ENCODE results near the gene CNMD.

Gene CNMD

DNA sequence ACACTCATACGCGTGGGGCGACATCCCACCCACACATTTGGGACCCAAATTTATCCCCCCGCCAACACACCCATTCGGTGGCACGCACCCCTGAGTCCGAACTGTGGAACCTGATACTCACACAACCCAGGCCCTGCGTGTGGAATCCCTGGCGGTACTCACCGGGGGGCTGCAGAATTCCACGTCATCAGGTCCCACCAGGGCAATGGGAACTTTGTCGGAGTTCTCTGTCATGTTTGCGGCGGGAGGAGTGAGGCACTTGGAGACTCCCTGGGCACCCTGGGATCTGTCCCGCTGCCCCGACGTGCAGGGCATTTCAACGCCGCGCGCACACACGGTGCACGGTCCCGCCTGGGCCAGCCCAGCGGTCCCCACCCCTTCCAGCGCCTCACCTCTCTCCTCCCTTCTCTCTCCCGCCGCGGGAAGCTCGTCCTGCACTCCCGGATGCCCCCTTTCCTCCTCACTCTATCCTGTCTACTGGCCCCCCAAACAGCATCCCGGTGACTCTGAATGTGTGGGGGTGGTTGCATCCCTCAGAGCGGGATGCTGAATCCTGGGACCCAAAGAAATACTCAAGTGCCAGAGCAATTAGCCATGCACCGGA is at the start of gene CNMD:
Gene CNMD (minus strand): TSS at position 353 of the 604 bp plus-strand sequence. CDS start 119 bp downstream, at position 234.
- DNase-seq (ENCODE audit: low read depth), result no peak

- no peak for DNase-seq (ENCODE audit: low read depth)
Measured at GRCh38 chr13:52788011-52788410, 48.4 kb upstream of the CNMD start.

DNA sequence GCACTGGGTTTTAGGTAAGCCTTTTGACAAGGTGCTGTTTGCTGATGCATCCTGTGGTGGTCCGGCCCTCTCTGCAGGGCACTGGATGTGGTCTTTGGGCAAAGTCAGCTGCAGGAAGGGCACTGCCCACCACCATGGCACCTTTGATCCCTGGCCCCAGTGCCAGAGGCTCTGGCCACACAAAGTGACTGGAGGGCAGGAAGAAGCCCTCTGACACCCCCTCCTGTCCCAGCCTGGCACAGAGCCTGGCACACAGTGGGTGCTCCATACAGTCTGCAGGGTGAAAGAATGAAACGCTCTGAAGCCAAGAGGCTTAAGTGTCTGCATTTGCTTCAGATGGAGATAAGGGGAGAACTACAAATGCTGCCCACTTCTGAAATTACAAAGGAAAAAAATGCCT is 47.6 kb upstream of the CNMD start:
- no peak for DNase-seq (ENCODE audit: low read depth)

DNA sequence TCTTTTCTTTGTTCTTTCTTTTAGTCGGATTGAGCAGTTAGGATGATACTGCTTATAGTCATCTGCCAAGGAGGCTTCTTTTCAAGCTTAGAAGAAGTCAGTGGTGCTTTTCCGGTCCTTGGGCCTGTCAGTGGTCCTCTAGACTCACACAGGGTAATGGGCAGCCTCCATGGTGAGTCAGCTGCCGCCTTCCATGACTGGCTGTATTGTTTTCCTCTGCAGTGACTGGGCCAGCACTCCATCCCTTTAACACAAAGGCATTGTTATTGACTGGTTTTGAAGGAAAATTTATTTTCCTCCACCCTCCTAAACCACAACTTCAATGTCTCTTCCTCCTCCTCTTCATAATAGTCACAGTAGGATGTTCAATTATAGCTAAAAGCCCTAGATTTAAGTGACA is 47.1 kb upstream of the CNMD start:
- no peak for DNase-seq (ENCODE audit: low read depth)

GRCh38 chr13:52785739-52786138 is 46.1 kb upstream of the CNMD start:
- DNase-seq (ENCODE audit: low read depth), result no peak

DNA sequence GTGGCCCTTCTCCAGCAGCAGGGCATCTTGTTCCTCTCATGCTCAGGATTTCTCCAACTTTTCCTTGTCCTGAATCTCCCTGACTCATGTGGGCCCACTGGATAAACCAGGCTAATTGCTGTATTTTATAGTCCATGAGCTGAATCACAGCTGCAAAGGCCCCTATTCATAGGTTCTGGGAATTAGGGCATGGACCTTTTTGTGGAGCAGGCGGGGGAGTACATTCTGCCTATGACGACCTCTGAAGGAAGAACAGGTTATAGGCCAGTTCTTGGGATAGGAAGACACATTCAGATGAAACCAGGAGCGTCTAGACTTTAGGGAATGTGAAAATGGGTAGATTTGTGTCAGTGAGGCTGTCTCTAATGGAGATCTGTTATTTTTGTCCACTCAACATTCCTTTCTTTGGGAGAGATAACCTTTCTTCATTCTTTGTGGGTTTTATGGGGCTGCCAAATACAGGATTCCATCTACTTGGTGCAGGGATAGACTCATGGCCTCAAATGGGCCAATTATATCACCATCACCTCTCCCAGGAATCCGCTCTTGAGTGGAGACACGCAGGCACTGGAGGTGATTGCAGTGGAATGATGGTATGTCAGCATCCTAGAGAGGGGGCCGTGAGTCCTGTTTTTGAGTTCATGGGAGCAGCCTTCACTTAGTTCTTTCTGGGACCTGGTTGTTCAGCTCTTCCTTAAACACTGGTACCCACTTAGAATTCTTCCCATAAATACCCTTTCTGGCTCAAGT is 45.1 kb upstream of the CNMD start:
- no peak for DNase-seq (ENCODE audit: low read depth)

DNA sequence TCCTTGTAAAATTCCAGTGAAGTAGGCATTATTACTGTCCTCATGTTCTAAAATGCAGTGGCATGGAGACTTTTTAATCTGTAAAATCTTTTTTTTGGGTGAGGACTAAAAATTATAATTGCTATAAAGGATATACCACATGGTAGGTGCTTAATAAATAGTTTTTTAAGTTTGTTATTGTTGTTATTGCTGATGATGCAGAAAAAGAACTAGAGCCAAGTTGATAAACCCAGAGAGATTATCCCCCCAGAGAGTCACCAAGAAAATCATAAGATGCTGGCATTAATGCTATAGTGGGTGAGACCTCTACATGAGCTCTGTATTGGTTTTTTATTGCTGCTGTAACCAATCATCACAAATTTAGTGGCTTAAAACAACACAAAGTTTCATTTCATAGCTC is 44.3 kb upstream of the CNMD start:
- no peak for DNase-seq (ENCODE audit: low read depth)

GRCh38 chr13:52782471-52783448 is 43.1 kb upstream of the CNMD start:
- DNase-seq (ENCODE audit: low read depth), result no peak

GRCh38 chr13:52780611-52781010 is 41.0 kb upstream of the CNMD start:
- DNase-seq (ENCODE audit: low read depth), result no peak

DNA sequence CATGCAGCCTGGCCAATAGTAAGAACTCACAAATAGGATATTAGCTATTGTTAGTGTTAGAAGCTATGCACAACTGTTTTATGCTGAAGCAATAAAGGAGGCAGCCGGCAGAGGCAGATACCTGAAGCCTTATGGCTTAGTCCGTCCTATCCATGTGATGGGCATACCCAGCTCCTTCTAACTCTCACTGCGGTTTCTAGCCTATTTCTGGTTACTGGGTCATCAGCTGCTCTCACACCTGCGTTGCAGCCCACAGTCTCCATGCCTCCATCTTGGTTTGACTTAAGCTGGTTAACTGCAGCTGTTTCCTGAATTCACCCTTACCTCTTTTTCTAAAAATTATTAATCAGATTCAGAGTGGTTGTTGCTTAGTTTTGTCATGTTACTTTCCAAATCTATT is 40.5 kb upstream of the CNMD start:
- no peak for DNase-seq (ENCODE audit: low read depth)

DNA sequence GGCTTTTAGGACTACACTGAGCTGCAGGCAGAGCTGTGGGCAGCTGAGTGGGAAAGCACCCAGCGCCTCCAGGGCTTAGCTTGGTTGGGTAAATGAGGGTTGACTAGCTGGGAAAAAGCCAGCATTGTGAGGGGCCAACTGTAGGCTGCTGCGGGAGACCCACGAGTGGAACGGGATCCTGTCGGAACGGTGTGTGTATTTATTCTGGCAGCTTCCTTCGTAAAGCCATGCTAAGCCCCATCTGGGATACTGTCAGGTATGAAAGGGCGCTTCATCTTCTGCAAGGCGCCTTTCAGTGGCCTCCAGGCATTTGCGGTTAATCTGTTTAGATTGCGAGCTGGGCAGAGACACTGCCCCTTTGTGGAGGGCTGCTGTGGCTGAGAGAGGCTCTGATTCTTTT is 39.5 kb upstream of the CNMD start:
- no peak for DNase-seq (ENCODE audit: low read depth)

- no peak for DNase-seq (ENCODE audit: low read depth)
Measured at GRCh38 chr13:52776726-52777125, 37.1 kb upstream of the CNMD start.

DNA sequence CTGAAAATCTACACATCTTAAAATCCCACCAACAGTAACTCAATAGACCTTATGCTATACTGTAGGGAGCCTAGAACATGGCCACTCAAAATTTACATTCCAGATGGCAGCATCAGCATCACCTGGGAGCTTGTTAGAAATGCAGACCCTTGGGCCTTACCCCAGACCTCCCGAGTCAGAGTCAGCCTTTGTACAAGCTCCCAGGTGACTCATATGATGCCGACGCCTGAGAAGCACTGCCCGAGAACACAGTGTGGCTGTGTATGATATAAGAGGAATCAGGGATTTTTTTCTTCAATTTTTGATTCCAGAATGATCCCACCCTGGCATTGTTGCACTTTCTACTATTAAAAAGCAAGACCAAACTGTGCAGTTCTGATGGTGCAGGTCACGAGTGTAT is 35.9 kb upstream of the CNMD start:
- DNase-seq (ENCODE audit: low read depth), result no peak

GRCh38 chr13:52767949-52768516 is 28.4 kb upstream of the CNMD start:
- no peak for DNase-seq (ENCODE audit: low read depth)

- DNase-seq (ENCODE audit: low read depth), result no peak
Measured at GRCh38 chr13:52765611-52766390, 26.2 kb upstream of the CNMD start.

DNA sequence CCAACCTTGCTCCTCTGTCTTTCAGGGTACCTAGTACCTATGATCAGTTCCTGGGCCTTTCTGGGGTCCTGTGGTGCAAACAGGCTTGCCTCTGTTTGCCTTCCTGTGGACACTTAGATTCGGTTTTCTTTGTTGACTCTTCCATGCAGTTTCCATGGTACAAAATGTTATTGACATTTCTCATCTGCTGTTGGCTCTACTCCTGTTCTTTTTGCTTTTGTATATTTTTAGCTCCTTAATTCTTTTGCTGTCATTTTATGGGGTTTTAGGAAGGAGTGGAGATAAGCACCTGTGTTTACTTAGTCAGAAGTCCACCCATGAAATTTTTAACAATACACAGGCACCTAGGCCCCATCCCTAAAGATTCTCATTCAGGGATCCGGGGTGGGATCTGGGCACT is 20.5 kb upstream of the CNMD start:
- no peak for DNase-seq (ENCODE audit: low read depth)

DNA sequence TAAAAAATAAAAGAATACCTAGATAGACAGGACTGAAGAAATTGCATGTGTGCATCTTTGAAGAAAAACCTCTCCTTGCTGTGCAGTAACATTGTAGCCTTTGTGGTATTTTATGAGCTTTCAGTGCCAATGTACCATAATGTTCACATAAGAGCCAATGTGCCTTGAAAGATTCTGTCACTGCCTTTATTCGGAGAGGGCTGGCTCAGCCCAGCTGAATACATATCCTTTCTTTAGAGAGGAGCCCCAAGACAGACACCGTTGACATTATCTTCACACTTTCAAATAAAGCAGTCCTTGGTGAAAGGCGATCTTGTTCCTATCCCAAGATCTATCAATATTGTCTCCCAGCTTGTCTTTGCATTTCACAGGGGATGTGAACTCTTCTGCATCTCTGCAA is 18.5 kb upstream of the CNMD start:
- DNase-seq (ENCODE audit: low read depth), result no peak

DNA sequence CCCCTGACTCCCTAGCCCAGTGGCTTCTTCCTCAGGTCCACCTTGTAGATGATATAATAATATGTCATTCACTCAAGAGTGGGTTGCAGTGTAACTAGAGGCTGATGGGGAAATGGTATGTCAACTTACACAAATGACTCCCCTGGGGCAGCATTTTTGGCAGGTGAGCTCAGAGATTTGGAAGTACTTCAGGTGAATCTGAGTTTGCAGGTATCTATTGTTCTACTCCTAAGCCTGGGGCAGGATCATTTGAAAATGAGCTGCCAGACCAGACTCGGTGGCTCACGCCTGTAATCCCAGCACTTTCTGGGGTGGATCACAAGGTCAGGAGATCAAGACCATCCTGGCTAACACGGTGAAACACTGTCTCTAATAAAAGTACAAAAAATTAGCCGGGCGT is 11.6 kb upstream of the CNMD start:
- no peak for DNase-seq (ENCODE audit: low read depth)

DNA sequence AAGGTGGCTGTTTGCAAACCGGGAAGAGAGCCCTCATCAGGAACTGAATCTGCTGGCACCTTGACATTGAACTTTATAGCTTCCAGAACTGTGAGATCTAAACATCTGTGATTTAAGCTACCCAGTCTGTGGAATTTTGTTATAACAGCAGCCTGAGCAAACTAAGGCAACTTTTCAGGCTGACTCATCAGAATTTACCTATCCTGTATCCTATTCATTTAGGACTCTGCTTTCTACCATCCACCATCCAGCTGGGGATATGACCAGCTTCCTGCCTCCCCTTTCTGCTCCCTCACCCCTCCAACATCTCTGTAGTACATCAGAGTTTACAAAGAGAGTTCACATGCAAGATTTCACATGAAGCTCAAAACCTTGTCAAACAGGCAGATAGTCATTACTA is 11.1 kb upstream of the CNMD start:
- DNase-seq (ENCODE audit: low read depth), result no peak

DNA sequence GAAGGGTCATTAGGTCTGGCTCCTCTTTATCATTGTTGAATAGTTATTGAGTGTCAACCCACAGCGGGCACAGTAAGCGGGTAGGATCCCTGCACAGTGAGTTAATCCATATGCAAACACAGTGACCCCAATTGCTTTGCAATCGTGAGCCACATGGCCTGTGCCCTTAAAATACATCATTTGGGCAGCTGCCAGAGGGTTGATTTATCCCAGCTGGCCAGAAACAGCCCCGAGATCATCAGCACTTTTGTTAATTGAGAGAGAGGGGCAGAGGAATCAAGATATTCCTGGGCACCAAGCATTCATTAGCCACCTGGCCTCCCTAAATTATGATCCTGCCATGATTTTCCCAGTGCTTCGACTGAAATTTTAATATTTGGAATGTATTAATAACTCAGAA is 9.8 kb upstream of the CNMD start:
- no peak for DNase-seq (ENCODE audit: low read depth)

DNA sequence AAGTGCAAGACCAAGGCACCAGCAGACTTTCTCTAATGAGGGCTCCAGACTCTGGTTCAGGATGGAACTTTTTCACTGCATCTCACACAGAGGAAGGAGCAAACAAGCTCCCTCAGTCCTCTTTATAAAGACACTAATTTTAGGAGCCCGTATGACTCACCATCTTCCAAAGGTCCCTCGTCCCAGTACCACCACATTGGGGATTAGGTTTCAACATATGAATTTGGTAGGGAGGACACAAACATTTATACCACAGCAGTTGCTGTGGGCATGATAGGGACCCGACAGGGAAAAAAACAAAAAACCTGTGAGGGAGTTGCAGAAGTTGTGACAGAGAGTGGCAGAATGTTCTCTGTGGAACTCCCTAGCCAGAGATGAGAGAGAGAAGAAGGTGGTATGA is 6.5 kb upstream of the CNMD start:
- no peak for DNase-seq (ENCODE audit: low read depth)
